ENCODE data around the gene EPB41L2.

EPB41L2 gene

GRCh38 chr6:130900913-130901312 is 162.1 kb downstream of the EPB41L2 start:
- DNase-seq: no peak

- no peak for DNase-seq
These were observed 166.8 kb downstream of the EPB41L2 start for GRCh38 chr6:130896249-130896648.

GRCh38 chr6:130895516-130895915 is 167.5 kb downstream of the EPB41L2 start:
- DNase-seq: no peak

- DNase-seq: no peak
These were observed 169.3 kb downstream of the EPB41L2 start for GRCh38 chr6:130893766-130894165.

DNA sequence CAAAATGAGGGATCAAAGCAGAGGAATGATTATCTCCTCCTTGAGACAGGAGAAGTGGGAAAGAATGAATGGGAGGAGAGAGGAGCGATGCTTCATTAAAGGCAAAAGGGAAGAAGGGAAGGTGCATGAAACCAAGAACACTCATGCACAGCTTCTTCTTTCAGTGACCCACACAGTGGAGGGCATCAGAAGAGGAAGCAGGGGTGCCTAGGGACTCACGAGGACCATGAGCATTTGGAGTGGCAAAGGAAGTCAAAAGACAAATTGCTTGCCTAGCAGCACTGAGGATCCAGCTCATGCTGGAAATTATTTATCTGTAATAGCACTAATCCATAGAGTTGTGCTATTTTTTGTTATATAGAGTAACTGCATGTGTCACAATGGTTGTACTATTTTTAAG is 169.8 kb downstream of the EPB41L2 start:
- DNase-seq: no peak

- DNase-seq: no peak
These were observed 172.5 kb downstream of the EPB41L2 start for GRCh38 chr6:130890521-130890971.

DNA sequence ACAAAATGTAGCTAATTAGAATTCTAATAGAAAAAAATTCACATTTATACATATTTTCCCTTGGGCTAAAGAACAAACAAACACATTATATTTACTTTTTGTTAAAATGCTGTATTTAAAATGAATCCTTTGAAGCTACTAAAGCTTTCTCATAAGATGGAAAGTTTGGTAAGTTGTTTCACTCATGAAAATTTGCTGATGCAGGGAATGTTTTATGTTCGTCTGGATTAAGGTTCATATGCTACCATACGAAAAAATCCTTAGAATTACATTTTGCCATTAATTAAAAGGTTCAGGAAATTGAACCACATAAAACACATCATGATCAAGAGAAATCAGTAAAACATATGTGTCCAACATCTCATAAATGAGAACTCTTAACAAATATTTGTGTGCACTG is 173.6 kb downstream of the EPB41L2 start:
- DNase-seq: no peak

DNA sequence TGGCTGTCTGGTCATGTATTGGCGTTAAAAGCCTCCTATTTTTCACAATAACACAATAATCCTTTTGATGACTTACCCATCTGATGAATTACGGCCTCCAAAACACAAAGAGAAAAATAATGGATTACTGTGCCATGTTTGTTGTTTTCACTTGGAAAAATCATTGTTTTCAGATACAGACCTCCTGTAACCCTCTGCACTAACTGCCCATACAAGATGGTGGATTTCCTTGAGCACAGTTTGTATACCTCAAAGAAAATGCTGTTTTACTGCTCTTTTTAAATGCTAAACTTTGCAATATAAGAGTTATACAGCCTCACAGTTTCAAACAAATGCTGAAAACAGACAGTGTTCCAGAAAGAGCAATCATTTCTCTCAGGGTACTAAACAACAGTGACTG is 174.8 kb downstream of the EPB41L2 start:
- no peak for DNase-seq

GRCh38 chr6:130886966-130887365 is 176.1 kb downstream of the EPB41L2 start:
- no peak for DNase-seq

- DNase-seq: no peak
These were observed 177.5 kb downstream of the EPB41L2 start for GRCh38 chr6:130885392-130886192.

GRCh38 chr6:130882370-130882769 is 180.7 kb downstream of the EPB41L2 start:
- no peak for DNase-seq

- DNase-seq: no peak
These were observed 183.2 kb downstream of the EPB41L2 start for GRCh38 chr6:130879826-130880225.

DNA sequence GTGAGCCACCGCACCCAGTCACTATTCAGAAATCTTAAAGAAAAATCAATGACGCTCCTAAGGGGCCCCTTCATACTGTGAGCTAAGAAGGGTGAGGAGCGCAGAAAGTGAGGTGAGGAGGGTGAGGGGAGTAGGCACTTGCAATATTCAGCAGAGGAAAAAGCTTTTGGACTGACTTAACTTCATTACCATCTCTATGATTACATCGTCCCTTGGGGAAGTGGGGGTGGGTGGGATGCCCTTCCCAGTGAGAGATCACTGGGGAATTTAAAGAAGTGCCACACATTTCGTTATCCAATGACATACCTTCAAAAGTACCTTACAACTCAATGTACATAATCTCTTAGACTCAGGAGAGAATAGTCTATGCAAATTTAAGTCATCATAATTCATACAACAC is 189.3 kb downstream of the EPB41L2 start:
- no peak for DNase-seq

DNA sequence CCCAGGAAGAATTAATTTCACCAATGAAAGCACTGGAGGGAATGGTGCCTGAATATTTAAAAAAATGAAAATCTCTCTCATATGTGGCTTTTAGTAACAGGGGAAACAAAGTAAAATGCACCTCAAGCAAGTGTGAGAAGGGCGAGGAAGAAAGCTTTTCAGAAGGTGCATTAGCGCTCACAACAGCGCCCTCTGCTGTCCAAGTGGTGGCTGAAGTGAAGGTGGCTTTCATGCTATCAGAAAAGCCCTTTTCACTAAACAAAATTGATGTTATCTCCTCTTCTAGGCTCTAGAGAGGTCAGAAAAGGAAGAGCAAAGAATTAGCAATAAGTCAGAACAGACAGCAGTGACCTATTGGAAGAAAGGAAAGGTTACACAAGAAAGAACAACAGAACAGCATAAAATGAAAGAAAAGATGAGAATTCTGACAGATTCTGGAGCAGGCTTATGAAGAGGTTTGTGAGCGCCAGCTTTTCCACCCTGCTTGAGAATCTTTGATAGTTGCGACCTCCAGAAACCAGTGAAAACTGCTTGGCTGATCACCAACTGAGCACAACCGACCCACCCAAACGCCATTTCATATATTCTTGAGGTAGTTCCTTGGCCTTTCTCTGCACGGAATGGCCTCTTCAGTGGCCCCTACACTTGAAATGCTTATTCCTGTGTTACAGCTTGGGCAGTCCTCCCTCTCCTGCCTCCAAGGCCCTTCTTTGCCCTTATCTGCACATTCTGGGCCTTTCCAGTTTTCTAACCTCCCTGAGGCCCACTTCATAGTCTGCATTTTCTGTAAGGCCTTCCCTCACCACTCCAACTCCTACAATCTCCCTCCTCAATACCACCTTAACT is 190.6 kb downstream of the EPB41L2 start:
- DNase-seq: peak; percentile 72

- no peak for DNase-seq
These were observed 192.7 kb downstream of the EPB41L2 start for GRCh38 chr6:130870179-130870880.

DNA sequence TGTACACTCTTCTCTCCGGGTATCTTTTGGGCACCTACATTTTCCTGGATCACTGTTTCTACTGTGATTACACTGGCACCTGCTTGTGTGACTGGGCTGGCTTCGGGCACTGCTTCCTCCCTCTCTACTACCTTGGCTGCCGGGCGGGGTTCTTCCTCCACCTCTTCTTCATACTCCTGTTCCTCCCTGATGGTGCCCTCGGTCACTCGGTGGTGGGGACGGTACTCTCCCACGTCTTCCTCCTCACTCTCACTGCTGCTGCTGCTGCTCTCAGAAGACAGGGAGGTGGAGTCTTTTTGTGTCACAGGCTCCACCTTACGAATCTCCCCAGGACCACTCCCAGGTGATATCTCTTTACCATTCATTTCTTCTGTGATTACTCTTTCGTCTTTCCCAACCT is 193.4 kb downstream of the EPB41L2 start:
- DNase-seq: no peak

DNA sequence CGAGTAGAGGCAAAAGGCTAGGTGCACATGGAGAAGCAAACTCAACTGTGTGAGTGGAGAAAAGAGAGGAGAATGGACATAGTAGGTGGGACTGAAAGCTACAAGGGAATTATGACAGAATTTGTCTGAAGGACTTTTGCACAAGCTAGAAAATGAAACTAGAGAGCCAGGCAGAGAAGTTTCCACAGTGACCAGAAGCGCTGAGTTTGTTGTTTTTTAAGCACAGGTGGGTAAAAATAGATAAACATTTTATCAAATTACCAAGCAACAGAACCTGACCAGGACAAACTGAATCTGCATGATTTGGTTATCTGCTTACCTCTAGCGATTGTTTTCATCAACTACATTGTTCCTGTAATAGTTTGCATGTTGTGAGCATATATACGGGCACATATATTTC is 197.3 kb downstream of the EPB41L2 start:
- DNase-seq: no peak

DNA sequence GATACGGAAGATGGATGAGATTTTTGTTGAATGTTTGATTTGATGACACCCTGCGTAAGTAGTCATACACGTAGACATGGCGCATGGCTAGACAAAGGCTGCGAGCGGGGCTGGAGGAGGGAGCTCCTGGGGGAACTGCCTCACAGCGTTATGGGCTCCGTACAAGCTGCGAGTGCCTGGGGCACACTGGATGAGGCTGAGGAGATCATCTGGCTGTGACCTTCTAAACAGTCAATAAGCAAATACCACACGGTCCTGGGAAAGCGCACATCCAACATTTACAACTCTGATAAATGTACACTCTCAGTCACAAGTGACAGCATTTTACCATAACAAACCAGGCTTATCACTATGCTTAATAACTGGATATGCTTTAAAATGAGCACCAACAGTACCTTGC is 198.7 kb downstream of the EPB41L2 start:
- DNase-seq: no peak

DNA sequence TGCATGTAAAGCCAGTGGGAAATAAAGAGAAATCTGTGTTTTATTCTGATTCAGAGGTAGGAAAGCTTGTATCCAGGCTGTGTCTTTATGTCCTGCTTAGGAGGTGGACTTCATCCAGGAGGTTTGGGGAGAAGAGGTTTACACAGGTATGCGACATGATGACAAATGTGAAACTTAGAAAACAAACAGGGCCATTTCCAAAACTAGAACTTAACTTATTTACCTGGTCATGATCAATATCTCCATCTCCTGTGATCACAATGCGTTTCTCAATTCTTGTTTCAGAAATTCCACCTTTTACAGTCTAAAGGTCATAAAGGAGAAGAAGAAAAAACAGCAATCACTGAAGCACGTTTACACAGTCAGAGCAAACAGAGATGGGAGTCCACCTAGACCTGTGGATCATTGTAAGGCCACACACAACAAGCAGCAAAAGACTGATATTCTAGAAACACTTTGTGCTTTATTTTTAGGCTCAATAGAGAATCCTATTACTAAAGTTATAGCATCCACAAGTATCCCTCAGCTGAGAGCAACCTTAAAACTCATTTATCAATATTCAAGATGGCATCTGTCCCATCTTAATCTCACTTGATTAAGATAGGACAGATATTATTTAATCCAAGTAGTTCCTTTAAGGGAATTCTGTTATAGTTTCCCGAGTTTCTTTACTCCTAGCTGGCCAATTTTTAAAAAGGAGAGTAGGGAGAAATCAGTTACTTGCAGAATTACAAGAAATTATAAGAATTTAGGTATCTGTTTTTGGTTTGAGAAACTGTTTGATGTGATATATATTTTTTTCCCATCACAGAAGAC is 199.4 kb downstream of the EPB41L2 start:
- no peak for DNase-seq

DNA sequence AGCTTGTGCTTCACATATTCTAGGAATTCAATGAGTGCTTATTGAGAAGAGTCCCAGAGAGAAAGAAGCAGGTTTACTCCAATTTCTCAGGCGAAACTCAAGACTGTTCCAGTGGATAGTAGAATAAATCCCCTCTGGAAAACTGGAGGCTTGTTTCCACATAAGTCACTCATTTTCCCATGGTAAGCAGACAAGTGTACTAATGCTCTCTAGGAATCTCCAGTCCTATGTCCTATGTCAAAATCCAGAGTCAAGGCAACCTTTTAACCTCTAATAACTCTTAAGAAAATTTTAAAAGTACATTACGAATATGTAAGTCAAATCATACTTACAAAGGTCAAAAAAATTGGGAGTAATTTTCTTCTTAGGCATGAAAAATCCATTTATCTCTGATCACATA is 200.7 kb downstream of the EPB41L2 start:
- no peak for DNase-seq

GRCh38 chr6:130859161-130859867 is 203.7 kb downstream of the EPB41L2 start:
- no peak for DNase-seq
